Esophagus squamous epithelium (tissue), 5 donors: ENCODE results near the gene ACTL6B. TPM values are rescaled to one million over a fixed set of nuclear protein-coding genes. Genes with fewer than 3 reads are reported as not detected.

ENCODE experiments used
- DNase-seq: peaks from one replicate; lab custom pipeline; 2025; lab: John Stamatoyannopoulos, UW
- H3K27ac ChIP-seq, 4 donors: fragments of 200-600 bp; sonication (generic); one replicate each; pipeline ENCODE4 v1.5.1; 2016 to 2019; ENCODE audit warnings: mild to moderate bottlenecking in 1 of 4
- H3K27me3 ChIP-seq, 4 donors: fragments of 200-600 bp; sonication (generic); 1 replicate in 3 of 4; 2 replicates in 1 of 4; pipeline versions ENCODE4 v1.5.1 to v1.6.0; 2017 to 2021; ENCODE audit warnings: antibody characterized with exemption in 1 of 4
- H3K36me3 ChIP-seq, 3 donors: fragments of 200-600 bp; sonication (generic); one replicate each; pipeline ENCODE4 v1.5.1; 2016 to 2019
- H3K4me1 ChIP-seq, 3 donors: fragments of 200-600 bp; sonication (generic); one replicate each; pipeline ENCODE4 v1.5.1; 2017 to 2019
- H3K4me3 ChIP-seq, 4 donors: fragments of 200-600 bp; sonication (generic); 1 replicate in 3 of 4; 2 replicates in 1 of 4; pipeline ENCODE4 v1.5.1; 2016 to 2019; ENCODE audit warnings: mild to moderate bottlenecking in 2 of 4, moderate library complexity in 1 of 4
- H3K9me3 ChIP-seq, 3 donors: fragments of 200-600 bp; sonication (generic); one replicate each; pipeline ENCODE4 v1.5.1; 2016 to 2019
- POLR2A ChIP-seq, 4 donors: fragments of 450-650 bp; IDR thresholded peaks; one replicate each; pipeline ENCODE4 v1.6.1; 2017; ENCODE audit warnings: antibody characterized with exemption in 4 of 4, mild to moderate bottlenecking in 4 of 4, moderate library complexity in 3 of 4
- WGBS, 2 donors: methylation state at CpG; one replicate each; pipeline ENCODE4 v1.1.5; 2018; 5-methylcytosine and 5-hydroxymethylcytosine counted together
- intact Hi-C: fragments of 100-400 bp; cut with DNase I; formaldehyde crosslinking; loops from one replicate; pipeline ENCODE4 v1.15.0; 2022
- total RNA-seq, 4 donors: library from RNA; depleted of rRNA; stranded (reverse); fragments of >200 nt; gene quantifications; one replicate each; pipeline ENCODE4 v1.1.0, GENCODE V29; 2016
- TF ChIP-seq, protein P1 (sequence below), 6 experiments: fragments of 450-650 bp in 4 of 6; fragments of 200-600 bp in 2 of 6; sonication (generic) in 2 of 6; IDR thresholded peaks; one replicate each; pipeline ENCODE4 v1.5.1; 2016 to 2019; ENCODE audit warnings: antibody characterized with exemption in 6 of 6, mild to moderate bottlenecking in 4 of 6, moderate library complexity in 4 of 6
- donor health status: DM: yes; HTN: yes; CAD: no.

ACTL6B gene
- total RNA-seq, 4 donors from 2014 or later = not detected

DNA sequence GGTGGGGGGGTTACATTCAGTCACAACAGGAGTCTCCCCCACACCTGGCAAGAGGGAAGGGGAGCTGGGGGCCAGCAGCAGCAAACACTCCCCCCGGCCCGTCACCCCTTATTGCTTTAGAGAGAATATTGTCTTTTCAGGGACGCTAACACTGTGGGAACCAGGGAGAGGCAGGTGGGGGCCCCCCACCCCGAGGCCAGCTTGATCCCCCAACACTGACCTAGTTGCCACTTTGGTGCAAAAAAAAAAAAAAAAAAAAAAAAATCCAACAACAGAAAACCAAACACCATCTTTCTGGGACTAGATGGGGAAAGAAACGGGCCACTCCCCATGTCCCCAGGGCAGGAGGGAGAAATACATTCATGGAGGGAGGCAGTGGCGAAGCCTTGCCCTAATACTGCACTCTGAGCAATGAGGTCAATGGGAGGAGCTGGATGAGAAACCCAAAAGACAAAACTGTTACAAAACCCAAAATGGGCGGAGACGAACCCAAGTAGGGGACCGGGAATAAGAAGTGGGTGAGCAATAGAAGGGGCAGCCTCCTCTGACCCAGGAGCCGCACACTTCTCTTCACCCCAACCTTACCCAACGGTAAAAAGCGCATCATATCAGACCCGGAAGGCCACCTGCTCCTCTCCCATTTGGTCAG, 23.8 kb upstream of the ACTL6B start:
- Histone ChIP-seq H3K36me3 (peaks cover 51 to 87% (median 60%) of the 10 kb centered on the region in 3 donors), H3K4me1 (peaks cover 23 to 74% (median 28%) of the 10 kb centered on the region in 3 donors), H3K27me3 (no peaks in the 10 kb centered on the region), H3K9me3 (no peaks in the 10 kb centered on the region), H3K27ac (peak overlapping the region; percentile 64 to 86 (median 82)), H3K4me3 (no peak overlapping the region)
- 44 to 52% methylated on average over 10 to 13 of the region's 13 CpGs for WGBS, 2 donors
- TF ChIP-seq, protein P1, sequence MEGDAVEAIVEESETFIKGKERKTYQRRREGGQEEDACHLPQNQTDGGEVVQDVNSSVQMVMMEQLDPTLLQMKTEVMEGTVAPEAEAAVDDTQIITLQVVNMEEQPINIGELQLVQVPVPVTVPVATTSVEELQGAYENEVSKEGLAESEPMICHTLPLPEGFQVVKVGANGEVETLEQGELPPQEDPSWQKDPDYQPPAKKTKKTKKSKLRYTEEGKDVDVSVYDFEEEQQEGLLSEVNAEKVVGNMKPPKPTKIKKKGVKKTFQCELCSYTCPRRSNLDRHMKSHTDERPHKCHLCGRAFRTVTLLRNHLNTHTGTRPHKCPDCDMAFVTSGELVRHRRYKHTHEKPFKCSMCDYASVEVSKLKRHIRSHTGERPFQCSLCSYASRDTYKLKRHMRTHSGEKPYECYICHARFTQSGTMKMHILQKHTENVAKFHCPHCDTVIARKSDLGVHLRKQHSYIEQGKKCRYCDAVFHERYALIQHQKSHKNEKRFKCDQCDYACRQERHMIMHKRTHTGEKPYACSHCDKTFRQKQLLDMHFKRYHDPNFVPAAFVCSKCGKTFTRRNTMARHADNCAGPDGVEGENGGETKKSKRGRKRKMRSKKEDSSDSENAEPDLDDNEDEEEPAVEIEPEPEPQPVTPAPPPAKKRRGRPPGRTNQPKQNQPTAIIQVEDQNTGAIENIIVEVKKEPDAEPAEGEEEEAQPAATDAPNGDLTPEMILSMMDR (IDR thresholded peaks at IDR 0.05) = no peak
- TF ChIP-seq POLR2A (IDR thresholded peaks at IDR 0.05) = no peak
- no peak for DNase-seq
- intact Hi-C loops = no loop called here

DNA sequence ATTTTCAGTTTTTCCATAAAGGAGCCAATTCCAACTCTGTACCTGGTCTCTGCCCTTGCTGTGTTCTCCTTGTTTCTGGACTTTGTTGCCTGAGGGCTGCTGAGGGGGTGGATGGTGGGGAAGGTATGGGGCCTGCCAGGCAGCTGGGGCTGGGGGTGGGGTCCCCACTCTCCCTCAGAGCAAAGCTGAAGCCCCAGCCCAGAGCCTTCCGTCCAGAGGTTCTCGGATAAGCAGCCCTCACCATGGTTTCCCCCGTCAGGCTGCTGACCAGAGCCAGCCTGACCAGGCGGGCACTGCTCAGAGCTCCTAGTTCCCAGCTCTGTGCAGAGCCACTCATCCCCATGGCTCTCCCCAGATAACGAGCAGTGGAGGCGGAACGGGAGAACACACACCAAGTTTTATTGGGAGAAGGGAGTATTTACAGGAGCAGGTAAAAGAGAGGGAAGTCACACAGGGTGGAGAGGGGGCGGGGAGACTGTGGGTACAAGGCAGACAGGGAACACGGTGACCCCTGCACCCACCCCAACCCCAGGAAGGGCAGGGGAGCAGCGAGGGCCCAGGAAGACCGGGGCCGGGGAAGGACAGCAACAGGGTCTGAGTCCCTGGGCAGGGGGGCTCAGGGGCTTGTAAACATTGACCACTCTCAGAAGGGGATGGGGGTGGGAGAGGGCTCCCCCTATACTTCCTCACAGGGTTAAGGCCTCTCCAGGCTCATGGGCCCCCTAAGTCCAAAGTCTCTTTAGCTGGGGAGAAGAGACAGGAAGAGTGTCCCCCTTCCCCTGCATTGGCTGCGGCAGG, 23.1 kb upstream of the ACTL6B start:
- no peak overlapping the region for H3K4me3 ChIP-seq
- intact Hi-C loops = no loop called here
- H3K36me3 ChIP-seq = peaks cover 44 to 79% (median 52%) of the 10 kb centered on the region in 3 donors
- WGBS, 2 donors = 69 to 73% methylated on average over 8 of the region's 13 CpGs
- no peaks in the 10 kb centered on the region for H3K9me3 ChIP-seq
- H3K27me3 ChIP-seq = no peaks in the 10 kb centered on the region
- TF ChIP-seq, protein P1 (IDR thresholded peaks at IDR 0.05) = no peak
- no peak for TF ChIP-seq POLR2A (IDR thresholded peaks at IDR 0.05)
- H3K27ac ChIP-seq = peak overlapping the region; percentile 45 to 86 (median 82)
- no peak for DNase-seq
- peaks cover 23 to 74% (median 28%) of the 10 kb centered on the region in 3 donors for H3K4me1 ChIP-seq

DNA sequence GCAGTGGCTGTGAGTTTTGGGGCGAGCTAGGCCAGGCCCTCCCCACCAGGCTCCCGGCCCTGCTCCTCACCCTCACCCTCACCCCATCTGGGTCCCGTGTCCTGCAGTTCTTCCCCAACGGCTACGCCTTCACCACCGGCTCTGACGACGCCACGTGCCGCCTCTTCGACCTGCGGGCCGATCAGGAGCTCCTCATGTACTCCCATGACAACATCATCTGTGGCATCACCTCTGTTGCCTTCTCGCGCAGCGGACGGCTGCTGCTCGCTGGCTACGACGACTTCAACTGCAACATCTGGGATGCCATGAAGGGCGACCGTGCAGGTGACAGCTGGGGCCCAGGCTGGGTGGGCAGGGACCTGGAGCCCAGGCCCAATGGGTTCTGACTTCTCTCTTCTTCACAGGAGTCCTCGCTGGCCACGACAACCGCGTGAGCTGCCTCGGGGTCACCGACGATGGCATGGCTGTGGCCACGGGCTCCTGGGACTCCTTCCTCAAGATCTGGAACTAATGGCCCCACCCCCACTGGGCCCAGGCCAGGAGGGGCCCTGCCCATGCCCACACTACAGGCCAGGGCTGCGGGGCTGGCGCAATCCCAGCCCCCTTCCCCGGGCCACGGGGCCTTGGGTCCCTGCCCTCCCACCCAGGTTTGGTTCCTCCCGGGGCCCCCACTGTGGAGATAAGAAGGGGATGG, 22.2 kb upstream of the ACTL6B start:
- H3K4me3 ChIP-seq = no peak overlapping the region
- H3K36me3 ChIP-seq = peaks cover 40 to 70% (median 43%) of the 10 kb centered on the region in 3 donors
- intact Hi-C loops = no loop called here
- WGBS, 2 donors = 76 to 78% methylated on average over 23 to 26 of the region's 35 CpGs
- H3K4me1 ChIP-seq = peaks cover 23 to 74% (median 28%) of the 10 kb centered on the region in 3 donors
- no peaks in the 10 kb centered on the region for H3K27me3 ChIP-seq
- peak overlapping the region in 3 of 4 donors; percentile 51 to 86 (median 79) for H3K27ac ChIP-seq
- DNase-seq = no peak
- H3K9me3 ChIP-seq = no peaks in the 10 kb centered on the region
- TF ChIP-seq POLR2A (IDR thresholded peaks at IDR 0.05) = no peak
- TF ChIP-seq, protein P1 (IDR thresholded peaks at IDR 0.05) = no peak

DNA sequence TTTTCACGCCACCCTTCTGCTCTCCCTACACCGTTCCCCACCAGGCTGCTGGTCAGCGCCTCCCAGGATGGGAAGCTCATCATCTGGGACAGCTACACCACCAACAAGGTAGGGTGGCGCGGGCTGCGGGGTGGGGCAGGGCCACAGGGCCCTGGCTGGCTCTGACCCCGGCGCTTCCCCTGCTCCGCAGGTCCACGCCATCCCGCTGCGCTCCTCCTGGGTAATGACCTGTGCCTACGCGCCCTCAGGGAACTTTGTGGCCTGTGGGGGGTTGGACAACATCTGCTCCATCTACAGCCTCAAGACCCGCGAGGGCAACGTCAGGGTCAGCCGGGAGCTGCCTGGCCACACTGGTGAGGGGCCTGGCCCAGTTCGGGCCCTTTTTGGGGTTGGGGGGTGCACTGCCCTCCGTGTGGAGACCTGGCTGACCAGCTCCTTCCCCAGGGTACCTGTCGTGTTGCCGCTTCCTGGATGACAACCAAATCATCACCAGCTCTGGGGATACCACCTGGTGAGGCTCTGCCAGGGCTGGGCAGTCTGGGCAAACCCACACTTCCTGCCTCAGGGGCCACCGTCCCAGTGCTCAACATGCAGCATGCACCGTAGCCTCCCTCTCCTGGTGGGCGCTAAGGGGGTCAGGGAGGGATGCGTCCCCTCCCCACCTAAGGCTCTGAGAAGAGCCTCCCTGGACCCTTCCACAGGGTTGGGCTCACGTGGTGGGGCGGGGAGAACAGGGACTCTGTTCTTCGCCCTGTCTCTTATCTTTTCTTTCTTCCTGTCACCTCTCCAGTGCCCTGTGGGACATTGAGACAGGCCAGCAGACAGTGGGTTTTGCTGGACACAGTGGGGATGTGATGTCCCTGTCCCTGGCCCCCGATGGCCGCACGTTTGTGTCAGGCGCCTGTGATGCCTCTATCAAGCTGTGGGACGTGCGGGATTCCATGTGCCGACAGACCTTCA, 21.3 kb upstream of the ACTL6B start:
- no peak for DNase-seq
- intact Hi-C loops = no loop called here

More for the DNA sequence above, 21.3 kb upstream of the ACTL6B start:
- H3K27ac ChIP-seq = no peak overlapping the region
- H3K4me3 ChIP-seq = no peak overlapping the region
- TF ChIP-seq, protein P1 (IDR thresholded peaks at IDR 0.05) = no peak
- TF ChIP-seq POLR2A (IDR thresholded peaks at IDR 0.05) = no peak
- no peaks in the 10 kb centered on the region for H3K9me3 ChIP-seq
- no peaks in the 10 kb centered on the region for H3K27me3 ChIP-seq
- peaks cover 38 to 62% (median 38%) of the 10 kb centered on the region in 3 donors for H3K36me3 ChIP-seq
- WGBS, 2 donors = 83 to 90% methylated on average over 7 to 10 of the region's 36 CpGs
- peaks cover 26 to 80% (median 32%) of the 10 kb centered on the region in 3 donors for H3K4me1 ChIP-seq
